IPS-18a (cell line): ENCODE measurements around the gene COL21A1.

ENCODE experiments used
- H3K27ac ChIP-seq: one replicate; pipeline ENCODE4 v1.5.1; 2013; ENCODE audit warnings: low read length
- H3K27me3 ChIP-seq: one replicate; pipeline ENCODE4 v1.6.1; 2013; ENCODE audit warnings: mild to moderate bottlenecking, low read length; ENCODE audit not compliant: control insufficient read depth, insufficient read depth
- H3K36me3 ChIP-seq: one replicate; pipeline ENCODE4 v1.6.1; 2013; ENCODE audit warnings: low read depth, low read length; ENCODE audit not compliant: control insufficient read depth
- H3K4me1 ChIP-seq: one replicate; pipeline ENCODE4 v1.6.1; 2013; ENCODE audit warnings: low read depth, low read length; ENCODE audit not compliant: control insufficient read depth
- H3K4me3 ChIP-seq: one replicate; pipeline ENCODE4 v1.5.1; 2013; ENCODE audit warnings: low read length
- H3K9ac ChIP-seq: one replicate; pipeline ENCODE4 v1.6.1; 2013; ENCODE audit warnings: mild to moderate bottlenecking, low read length, moderate library complexity
- H3K9me3 ChIP-seq: one replicate; pipeline ENCODE4 v1.6.1; 2013; ENCODE audit warnings: low read depth, low read length; ENCODE audit not compliant: control insufficient read depth

The COL21A1 gene

DNA sequence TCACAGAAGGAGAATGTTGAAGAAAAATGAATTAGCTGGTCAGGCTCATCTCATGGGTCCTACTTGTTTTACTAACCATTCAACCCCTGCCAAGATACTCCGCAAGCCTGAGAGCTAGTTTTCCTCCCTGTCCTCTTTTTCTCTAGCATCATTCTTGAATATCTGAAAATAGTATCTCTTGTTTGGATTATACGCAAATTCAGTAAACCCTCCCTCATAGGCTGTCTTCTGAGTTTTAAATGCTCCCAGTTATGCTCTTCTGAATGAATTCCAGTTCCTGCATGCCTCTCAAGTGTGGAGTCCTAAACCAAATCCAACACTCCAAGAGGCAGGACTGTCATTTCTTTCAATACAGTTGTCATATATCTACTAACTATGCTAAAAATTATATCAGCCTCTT lies 99.6 kb downstream of the COL21A1 start:
- no peaks in the 10 kb centered on the region for H3K4me1 ChIP-seq
- H3K9ac ChIP-seq: no peak overlapping the region
- no peaks in the 10 kb centered on the region for H3K9me3 ChIP-seq
- H3K4me3 ChIP-seq: no peak overlapping the region
- no peaks in the 10 kb centered on the region for H3K27me3 ChIP-seq
- H3K36me3 ChIP-seq: no peaks in the 10 kb centered on the region
- no peak overlapping the region for H3K27ac ChIP-seq

DNA sequence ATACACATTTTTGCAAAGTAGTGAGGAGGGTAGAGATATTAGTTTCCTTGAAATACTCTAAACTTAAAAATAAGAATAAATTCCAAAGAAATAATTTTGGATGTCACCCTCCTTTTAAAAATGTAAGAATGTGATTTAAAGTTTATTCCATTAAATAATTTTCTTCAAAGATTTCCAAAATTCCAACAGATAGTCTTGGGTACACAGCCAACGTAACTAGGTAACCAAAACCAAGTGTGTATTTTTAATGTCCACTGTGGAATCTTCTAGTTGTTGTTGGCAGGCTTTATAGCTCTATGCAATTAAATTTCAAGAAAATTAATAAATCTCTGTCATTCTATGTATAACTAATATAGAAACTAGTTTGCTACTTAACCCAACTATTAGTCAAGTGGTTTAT lies 101.3 kb downstream of the COL21A1 start:
- no peak overlapping the region for H3K9ac ChIP-seq
- H3K4me3 ChIP-seq: no peak overlapping the region
- no peaks in the 10 kb centered on the region for H3K27me3 ChIP-seq
- H3K4me1 ChIP-seq: no peaks in the 10 kb centered on the region
- no peaks in the 10 kb centered on the region for H3K9me3 ChIP-seq
- no peaks in the 10 kb centered on the region for H3K36me3 ChIP-seq
- no peak overlapping the region for H3K27ac ChIP-seq

DNA sequence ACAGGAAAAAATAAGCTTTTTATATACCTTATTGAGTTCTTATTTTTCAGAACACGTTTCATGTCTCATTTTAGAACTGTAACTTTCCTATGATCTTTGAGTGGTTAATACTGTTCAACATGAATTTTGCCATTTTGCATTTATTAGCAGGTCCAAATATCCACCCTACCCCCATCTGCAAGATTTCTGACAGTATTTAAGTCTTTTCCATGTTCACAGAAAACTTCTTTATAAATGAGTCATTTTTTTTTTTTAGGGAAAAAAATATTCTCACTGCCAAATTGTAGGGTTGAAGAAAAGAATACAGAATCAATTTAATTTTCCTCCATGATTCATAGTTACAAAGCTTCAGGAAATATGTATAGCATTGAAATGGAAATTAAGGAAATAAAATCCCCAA lies 101.8 kb downstream of the COL21A1 start:
- Histone ChIP-seq H3K27ac (no peak overlapping the region), H3K9ac (no peak overlapping the region), H3K27me3 (no peaks in the 10 kb centered on the region), H3K9me3 (no peaks in the 10 kb centered on the region), H3K4me1 (no peaks in the 10 kb centered on the region), H3K36me3 (no peaks in the 10 kb centered on the region), H3K4me3 (no peak overlapping the region)

DNA sequence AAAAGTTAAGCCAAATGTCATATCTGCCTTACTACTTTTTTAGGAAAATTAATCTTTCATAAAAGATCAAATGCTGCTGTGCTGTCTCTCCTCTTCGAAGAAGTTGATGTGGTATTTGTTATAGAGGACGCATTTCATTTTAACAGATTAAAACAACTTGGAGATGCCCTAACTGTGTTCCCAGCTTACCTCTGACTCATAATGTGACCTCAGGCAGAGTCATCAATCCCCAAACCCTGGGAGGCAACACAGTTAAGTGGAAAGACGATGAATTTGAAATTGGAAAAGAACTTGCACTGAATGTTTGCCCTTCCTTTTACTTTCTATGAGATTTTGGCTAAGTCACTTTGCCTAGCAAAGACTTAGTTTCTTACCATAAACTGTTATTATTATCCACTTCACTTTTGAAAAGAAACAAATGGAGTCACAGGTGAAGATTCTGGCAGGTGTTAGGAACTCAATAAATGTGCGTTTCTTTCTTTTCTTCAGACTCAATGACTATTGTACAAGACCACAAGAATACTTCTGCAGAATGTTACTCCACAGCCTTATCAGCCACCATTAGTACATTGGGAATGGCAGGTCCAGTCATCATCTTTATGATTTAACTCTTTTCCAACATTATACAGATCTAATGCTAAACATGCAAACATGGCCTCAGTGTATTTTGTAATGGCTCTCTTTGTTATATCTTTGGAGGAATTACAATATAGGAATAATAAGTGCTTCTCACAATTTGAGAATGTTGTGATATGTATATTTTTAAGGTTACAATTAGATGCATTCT lies 102.6 kb downstream of the COL21A1 start:
- Histone ChIP-seq H3K4me1 (no peaks in the 10 kb centered on the region), H3K9ac (no peak overlapping the region), H3K9me3 (no peaks in the 10 kb centered on the region), H3K27ac (no peak overlapping the region), H3K36me3 (no peaks in the 10 kb centered on the region), H3K27me3 (no peaks in the 10 kb centered on the region), H3K4me3 (no peak overlapping the region)

DNA sequence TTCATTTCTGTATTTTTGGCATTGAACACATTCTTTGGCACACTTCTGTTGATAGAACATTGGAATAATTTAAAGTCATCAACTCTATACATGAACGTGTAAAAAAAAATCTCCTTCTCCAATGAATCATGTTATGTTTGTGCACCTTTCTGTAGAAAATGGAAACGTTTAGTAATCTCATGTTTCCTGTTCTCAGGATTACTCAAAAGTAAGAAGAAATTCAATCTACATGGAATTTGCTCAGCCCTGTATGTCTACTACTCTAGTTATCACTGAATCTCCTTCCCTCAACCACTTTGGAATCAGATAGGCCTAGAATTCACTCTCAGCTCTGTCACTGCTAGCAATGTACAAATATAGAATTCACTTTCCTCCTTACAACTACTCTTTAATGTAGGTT lies 103.6 kb downstream of the COL21A1 start:
- no peak overlapping the region for H3K9ac ChIP-seq
- H3K27ac ChIP-seq: no peak overlapping the region
- no peak overlapping the region for H3K4me3 ChIP-seq
- H3K36me3 ChIP-seq: no peaks in the 10 kb centered on the region
- no peaks in the 10 kb centered on the region for H3K9me3 ChIP-seq
- no peaks in the 10 kb centered on the region for H3K27me3 ChIP-seq
- no peaks in the 10 kb centered on the region for H3K4me1 ChIP-seq

DNA sequence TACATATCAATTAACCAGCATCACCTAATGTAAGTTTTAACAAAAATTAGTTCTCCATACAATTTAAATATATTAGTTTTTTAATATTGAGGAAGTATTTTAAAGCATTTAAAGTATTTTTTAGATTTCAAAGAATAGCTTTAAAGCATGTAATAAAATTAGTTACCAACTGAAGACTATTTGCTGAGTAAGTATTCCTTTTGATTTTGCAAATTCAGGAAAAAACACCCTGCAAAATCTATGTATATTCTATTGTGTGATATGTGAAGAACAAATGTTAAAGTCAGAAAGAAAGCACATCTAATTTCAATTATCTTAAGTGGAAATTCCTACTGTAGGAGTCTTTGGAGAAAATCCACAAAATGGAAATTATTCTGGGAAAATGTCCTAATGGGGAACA lies 107.3 kb downstream of the COL21A1 start:
- no peak overlapping the region for H3K9ac ChIP-seq
- no peak overlapping the region for H3K4me3 ChIP-seq
- peaks cover 2% of the 10 kb centered on the region for H3K9me3 ChIP-seq
- no peaks in the 10 kb centered on the region for H3K36me3 ChIP-seq
- H3K27ac ChIP-seq: no peak overlapping the region
- no peaks in the 10 kb centered on the region for H3K4me1 ChIP-seq
- no peaks in the 10 kb centered on the region for H3K27me3 ChIP-seq

DNA sequence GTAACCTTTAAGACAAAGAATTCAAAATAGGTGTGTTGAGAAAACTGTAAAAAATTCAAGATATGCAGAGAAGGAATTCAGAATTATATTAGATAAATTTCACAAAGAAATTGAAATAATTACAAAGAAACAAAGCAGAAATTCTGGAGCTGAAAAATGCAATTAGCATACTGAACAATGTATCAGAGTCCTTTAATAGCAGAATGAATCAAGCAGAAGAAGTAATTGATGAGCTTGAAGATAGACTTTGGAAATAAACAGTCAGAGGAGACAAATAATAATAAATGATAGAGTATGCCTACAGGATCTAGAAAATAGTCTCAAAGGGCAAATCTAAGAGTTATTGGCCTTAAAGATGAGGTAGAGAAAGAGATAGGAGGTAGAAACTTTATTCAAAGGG lies 131.7 kb downstream of the COL21A1 start:
- H3K27me3 ChIP-seq: no peaks in the 10 kb centered on the region
- H3K9me3 ChIP-seq: no peaks in the 10 kb centered on the region
- H3K4me1 ChIP-seq: no peaks in the 10 kb centered on the region
- no peak overlapping the region for H3K9ac ChIP-seq
- no peak overlapping the region for H3K4me3 ChIP-seq
- no peaks in the 10 kb centered on the region for H3K36me3 ChIP-seq
- H3K27ac ChIP-seq: no peak overlapping the region

DNA sequence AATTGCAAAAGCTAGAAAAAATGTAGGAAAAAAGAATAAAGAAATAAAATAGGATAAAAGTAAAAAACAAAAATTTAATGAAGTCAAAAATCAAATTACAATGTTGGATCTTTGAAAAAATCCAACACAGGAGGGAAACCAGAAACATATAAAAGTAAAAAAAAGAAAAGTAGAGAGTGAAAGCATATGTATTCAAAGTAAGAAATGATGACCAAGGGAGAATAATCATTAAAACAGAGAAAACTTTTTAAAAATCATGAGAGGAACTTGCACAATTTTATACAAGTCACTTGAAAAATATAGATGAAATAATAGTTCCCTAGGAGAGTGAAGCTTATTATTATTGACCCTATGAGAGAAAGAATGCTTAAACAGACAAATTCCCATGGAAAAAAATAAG lies 138.2 kb downstream of the COL21A1 start:
- no peaks in the 10 kb centered on the region for H3K9me3 ChIP-seq
- H3K36me3 ChIP-seq: no peaks in the 10 kb centered on the region
- no peak overlapping the region for H3K9ac ChIP-seq

DNA sequence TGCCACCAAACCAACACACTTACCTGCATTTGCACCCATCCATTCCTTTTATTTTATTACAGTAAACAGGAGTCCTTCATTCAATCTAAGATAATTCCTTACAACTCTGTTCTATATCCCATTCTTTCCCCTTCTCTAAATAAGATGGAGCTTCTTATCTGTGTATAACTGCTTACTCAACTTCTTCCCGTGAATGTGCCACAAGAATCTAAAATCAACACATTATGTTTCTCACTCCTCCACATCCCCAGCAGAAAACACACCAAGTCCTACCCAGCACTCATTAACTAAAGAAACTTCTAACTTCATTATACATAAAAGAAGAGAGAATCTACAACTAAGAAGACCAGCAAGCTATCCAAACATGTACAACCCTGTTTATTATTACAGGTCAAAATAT lies 141.1 kb downstream of the COL21A1 start:
- Histone ChIP-seq H3K36me3 (no peaks in the 10 kb centered on the region), H3K27ac (no peak overlapping the region), H3K9ac (no peak overlapping the region), H3K9me3 (no peaks in the 10 kb centered on the region), H3K4me1 (no peaks in the 10 kb centered on the region), H3K27me3 (no peaks in the 10 kb centered on the region), H3K4me3 (no peak overlapping the region)

More for the DNA sequence above, 138.2 kb downstream of the COL21A1 start:
- H3K27me3 ChIP-seq: no peaks in the 10 kb centered on the region
- H3K4me1 ChIP-seq: no peaks in the 10 kb centered on the region
- H3K4me3 ChIP-seq: no peak overlapping the region
- no peak overlapping the region for H3K27ac ChIP-seq

DNA sequence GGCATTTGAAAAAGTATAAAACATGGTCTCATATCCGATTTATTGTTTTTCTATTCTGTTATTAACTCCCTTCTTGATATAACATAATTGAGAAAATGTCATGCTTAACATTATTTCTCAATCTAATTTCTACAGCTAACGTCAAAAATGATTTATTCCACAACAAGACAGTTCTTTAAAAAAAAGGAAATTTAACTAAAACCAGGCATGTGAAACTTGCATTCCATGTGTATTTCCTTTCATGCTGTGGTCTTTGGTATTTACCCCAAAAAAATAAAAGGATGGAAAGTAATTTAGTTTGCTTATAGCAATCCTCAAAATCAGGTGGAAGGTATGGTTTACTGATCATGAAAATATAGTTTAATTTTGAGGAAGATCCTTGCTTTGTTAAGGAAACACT lies 142.8 kb downstream of the COL21A1 start:
- Histone ChIP-seq H3K36me3 (no peaks in the 10 kb centered on the region), H3K9me3 (no peaks in the 10 kb centered on the region), H3K4me3 (no peak overlapping the region), H3K4me1 (no peaks in the 10 kb centered on the region), H3K27me3 (no peaks in the 10 kb centered on the region), H3K27ac (no peak overlapping the region), H3K9ac (no peak overlapping the region)

DNA sequence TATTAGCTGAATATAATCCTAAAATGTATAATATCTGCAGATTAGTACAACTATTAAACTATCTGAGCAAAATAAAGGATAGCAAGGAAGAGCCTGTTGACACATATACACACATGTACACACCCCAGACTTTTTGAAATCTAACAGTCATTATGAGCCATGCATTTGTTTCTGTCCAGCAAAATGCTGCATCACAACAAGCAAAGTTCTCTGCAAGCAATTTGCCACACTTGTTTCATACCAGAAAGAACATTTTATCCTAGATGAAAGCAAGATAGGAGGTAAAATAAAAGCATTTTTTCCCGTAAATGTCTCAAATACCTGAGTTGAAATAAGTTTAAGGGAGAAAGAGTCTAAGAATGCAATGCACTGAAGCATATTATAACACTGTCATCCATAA lies 145.2 kb downstream of the COL21A1 start:
- Histone ChIP-seq H3K4me3 (no peak overlapping the region), H3K36me3 (no peaks in the 10 kb centered on the region), H3K9ac (no peak overlapping the region), H3K9me3 (no peaks in the 10 kb centered on the region), H3K27ac (no peak overlapping the region), H3K27me3 (no peaks in the 10 kb centered on the region), H3K4me1 (peaks cover 2% of the 10 kb centered on the region)

DNA sequence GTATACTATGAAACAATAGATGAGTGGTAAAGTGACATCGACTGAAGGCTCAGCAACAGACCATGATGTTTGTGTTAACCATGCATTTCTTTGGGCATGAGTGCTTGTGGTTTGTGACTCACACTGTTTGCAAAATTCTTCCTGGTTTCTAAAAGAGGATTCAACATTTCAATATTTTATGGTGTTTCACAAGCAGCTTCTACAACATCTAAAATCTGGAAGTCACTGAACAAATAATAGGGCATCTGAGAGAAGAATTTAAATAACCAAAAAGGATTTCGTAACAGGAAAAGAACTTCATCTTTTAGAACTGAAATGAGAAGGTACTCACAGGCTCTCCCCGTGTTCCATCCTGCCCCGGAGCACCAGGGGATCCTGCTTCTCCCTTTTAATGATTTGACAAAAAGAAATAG lies 146.2 kb downstream of the COL21A1 start:
- peaks cover 3% of the 10 kb centered on the region for H3K4me1 ChIP-seq
- H3K9me3 ChIP-seq: no peaks in the 10 kb centered on the region
- no peak overlapping the region for H3K4me3 ChIP-seq
- H3K36me3 ChIP-seq: no peaks in the 10 kb centered on the region
- no peaks in the 10 kb centered on the region for H3K27me3 ChIP-seq
- H3K27ac ChIP-seq: no peak overlapping the region
- no peak overlapping the region for H3K9ac ChIP-seq
